ENCODE measurements around the gene TMEM14A. TPM values are rescaled to one million over a fixed set of nuclear protein-coding genes. Genes with fewer than 3 reads are reported as not detected.

The TMEM14A gene
- total and polyA plus RNA-seq, 8 donors: 10.7 to 29.9 (median 23.2) TPM; not detected in 1

GRCh38 chr6:52725535-52726192 is 54.8 kb downstream of the TMEM14A start:
- H3K4me1 ChIP-seq: peaks cover 13 to 43% (median 26%) of the 10 kb centered on the region in 4 donors
- 32 to 65% (median 34%) methylated on average over 2 of the region's 2 CpGs for WGBS, 5 donors
- H3K27ac ChIP-seq: peak overlapping the region; percentile 58 to 85 (median 77)
- intact Hi-C loops (cut with DNase I; ENCODE audit: low total_unique reads): no loop called here
- no peaks in the 10 kb centered on the region for H3K9me3 ChIP-seq
- TF ChIP-seq POLR2AphosphoS5 (IDR thresholded peaks at IDR 0.05) (peak in 2 of 3 donors; percentile 76 to 89), CTCF (IDR thresholded peaks at IDR 0.05) (peak in 1 of 7 experiments; percentile 6), POLR2A (IDR thresholded peaks at IDR 0.05) (no peak), EP300 (IDR thresholded peaks at IDR 0.05) (no peak)
- no peak overlapping the region for H3K4me3 ChIP-seq
- no peaks in the 10 kb centered on the region for H3K36me3 ChIP-seq
- no peaks in the 10 kb centered on the region for H3K27me3 ChIP-seq
- DNase-seq: peak; percentile 36 to 91

- no peaks in the 10 kb centered on the region for H3K9me3 ChIP-seq
- H3K4me1 ChIP-seq: peaks cover 13 to 43% (median 26%) of the 10 kb centered on the region in 4 donors
- 40 to 62% (median 45%) methylated on average over 2 of the region's 2 CpGs for WGBS, 5 donors
- no peaks in the 10 kb centered on the region for H3K27me3 ChIP-seq
- no peak overlapping the region for H3K4me3 ChIP-seq
- intact Hi-C loops (cut with DNase I; ENCODE audit: low total_unique reads): no loop called here
- H3K36me3 ChIP-seq: no peaks in the 10 kb centered on the region
- no peak for TF ChIP-seq EP300 (IDR thresholded peaks at IDR 0.05)
- TF ChIP-seq CTCF (IDR thresholded peaks at IDR 0.05): no peak
- TF ChIP-seq POLR2AphosphoS5 (IDR thresholded peaks at IDR 0.05): no peak
- TF ChIP-seq POLR2A (IDR thresholded peaks at IDR 0.05): no peak
- DNase-seq: no peak
- peak overlapping the region; percentile 34 to 80 (median 54) for H3K27ac ChIP-seq
These were observed 55.3 kb downstream of the TMEM14A start for GRCh38 chr6:52726193-52726542.

GRCh38 chr6:52726741-52727535 is 56.0 kb downstream of the TMEM14A start:
- Histone ChIP-seq H3K36me3 (no peaks in the 10 kb centered on the region), H3K9me3 (no peaks in the 10 kb centered on the region), H3K27ac (peak overlapping the region; percentile 34 to 80 (median 54)), H3K27me3 (no peaks in the 10 kb centered on the region), H3K4me1 (peaks cover 13 to 43% (median 26%) of the 10 kb centered on the region in 4 donors), H3K4me3 (no peak overlapping the region)
- 79 to 87% (median 84%) methylated on average over 15 of the region's 15 CpGs for WGBS, 5 donors
- TF ChIP-seq CTCF (IDR thresholded peaks at IDR 0.05) (no peak), POLR2AphosphoS5 (IDR thresholded peaks at IDR 0.05) (no peak), POLR2A (IDR thresholded peaks at IDR 0.05) (no peak), EP300 (IDR thresholded peaks at IDR 0.05) (no peak)
- DNase-seq: no peak
- intact Hi-C loops (cut with DNase I; ENCODE audit: low total_unique reads): no loop called here

- no peak for DNase-seq
- 83 to 96% (median 88%) methylated on average over 2 of the region's 2 CpGs for WGBS, 5 donors
- H3K4me1 ChIP-seq: peaks cover 13 to 43% (median 26%) of the 10 kb centered on the region in 4 donors
- no peaks in the 10 kb centered on the region for H3K36me3 ChIP-seq
- H3K9me3 ChIP-seq: no peaks in the 10 kb centered on the region
- TF ChIP-seq POLR2AphosphoS5 (IDR thresholded peaks at IDR 0.05) (no peak), EP300 (IDR thresholded peaks at IDR 0.05) (no peak), CTCF (IDR thresholded peaks at IDR 0.05) (no peak)
- H3K4me3 ChIP-seq: no peak overlapping the region
- H3K27me3 ChIP-seq: no peaks in the 10 kb centered on the region
- intact Hi-C loops (cut with DNase I; ENCODE audit: low total_unique reads): no loop called here
- peak overlapping the region; percentile 18 to 66 (median 64) for H3K27ac ChIP-seq
These were observed 57.0 kb downstream of the TMEM14A start for GRCh38 chr6:52727908-52728307.
